Globus pallidus (tissue), 1 donor: Measurements from ENCODE around the gene CAPZA2.
"Not testable (repeated sequence)": the region's sequence is repeated elsewhere in the genome, so short reads cannot be mapped to it uniquely, and the experiment has no call there.

Source experiments
- DNase-seq: peaks from one replicate; pipeline ENCODE4 v3.0.0-alpha.2; 2015; ENCODE audit warnings: low spot score

Gene CAPZA2

DNA sequence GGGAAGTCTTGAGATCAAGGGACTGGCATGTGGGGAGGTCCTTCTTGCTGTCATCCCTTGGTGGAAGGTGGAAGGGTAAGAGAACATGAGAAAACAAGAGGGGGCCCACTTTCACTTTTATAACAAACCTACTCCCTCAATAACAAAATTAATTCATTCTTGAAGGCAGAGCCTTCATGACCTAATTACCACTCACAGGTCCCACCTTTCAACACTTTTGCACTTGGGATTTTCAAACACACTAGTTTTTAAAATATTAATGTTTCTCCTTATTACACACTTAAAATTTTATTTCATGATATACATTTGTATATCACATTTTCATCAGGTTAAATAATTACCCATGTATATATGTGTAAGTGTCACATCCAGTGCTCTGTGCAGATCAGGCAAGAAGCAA lies 93.0 kb downstream of the CAPZA2 start:
- DNase-seq, result no peak

DNA sequence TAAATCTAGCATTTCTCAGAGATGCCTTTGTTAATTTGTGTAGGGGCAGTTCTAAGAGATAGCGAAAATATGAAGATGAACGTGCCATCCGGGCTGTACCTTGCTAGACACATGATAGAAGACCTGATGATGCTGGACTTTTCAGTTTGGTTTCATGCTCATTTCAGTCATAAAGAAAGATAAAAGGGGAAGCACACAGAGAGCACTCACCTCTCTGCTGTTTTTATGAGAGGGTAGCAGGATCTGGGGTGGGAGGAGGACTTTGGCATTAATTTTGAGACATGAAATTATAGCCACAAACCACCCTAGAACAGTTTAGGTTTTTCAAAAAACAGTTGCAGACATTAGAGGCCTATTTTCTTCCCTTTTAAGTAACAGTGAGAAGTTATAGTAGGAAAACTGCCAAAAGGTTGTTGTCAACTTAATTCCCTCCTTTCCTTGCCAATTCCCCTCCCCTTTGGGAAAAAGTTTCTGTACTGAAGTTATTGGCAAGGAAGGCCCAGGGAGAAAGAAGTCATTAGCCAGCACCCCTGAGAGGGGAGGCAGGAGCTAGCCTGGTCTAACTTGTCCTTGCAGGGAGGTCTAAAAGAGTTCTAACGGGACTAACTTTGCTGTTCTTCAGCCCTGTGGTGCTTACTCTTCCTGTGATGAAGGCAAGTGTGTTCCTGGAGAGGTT lies 93.6 kb downstream of the CAPZA2 start:
- no peak for DNase-seq

DNA sequence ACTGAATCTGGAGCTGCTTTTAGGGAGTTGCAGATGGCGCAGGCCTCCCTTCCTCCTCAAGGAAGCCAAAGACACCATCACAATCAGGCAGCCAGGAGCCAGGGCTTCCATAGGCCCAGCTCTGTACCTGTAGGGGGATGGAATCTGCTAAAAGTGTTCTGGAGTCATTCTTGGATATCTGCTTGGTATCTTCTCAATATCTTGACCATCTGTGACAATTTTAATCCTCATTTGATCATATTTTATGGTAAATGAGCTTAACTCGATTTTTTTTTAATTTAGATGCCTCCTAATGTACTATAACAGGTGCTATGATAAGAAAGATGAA lies 94.1 kb downstream of the CAPZA2 start:
- DNase-seq, result no peak

DNA sequence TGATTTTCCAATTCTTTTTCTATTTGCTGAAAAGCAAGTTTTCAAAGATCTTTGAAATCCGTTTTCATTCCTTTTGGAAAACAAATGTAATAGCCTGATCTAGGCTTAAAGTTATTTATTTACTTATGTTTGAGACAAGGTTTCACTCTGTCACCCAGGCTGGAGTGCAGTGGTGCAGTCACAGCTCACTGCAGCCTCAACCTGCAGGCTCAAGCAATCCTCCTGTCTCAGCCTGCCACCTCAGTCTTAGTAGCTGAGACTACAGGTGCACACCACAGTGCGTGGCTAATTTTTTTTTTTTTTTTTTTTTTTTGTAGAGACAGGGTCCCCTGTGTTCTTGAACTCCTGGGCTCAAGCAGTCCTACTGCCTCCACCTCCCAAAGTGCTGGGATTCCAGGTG lies 95.5 kb downstream of the CAPZA2 start:
- DNase-seq, result no peak

DNA sequence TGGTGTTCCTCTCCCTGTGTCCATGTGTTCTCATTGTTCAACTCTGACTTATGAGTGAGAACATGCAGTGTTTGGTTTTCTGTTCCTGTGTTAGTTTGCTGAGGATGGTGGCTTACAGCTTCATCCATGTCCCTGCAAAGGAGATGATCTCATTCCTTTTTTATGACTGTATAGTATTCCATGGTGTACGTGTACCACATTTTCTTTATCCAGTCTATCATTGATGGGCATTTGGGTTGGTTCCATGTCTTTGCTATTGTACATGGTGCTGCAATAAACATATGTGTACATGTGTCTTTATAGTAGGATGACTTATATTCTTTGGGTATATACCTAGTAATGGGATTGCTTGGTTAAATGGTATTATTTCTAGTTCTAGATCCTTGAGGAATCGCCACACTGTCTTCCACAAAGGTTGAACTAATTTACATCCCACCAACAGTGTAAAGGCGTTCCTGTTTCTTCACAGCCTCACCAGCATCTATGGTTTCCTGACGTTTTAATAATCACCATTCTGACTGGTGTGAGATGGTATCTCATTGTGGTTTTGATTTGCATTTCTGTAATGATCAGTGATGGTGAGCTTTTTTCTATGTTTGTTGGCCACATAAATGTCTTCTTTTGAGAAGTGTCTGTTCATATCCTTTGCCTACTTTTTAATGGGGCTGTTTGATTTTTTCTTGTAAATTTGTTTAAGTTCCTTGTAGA lies 99.7 kb downstream of the CAPZA2 start:
- DNase-seq, result not testable (repeated sequence)

DNA sequence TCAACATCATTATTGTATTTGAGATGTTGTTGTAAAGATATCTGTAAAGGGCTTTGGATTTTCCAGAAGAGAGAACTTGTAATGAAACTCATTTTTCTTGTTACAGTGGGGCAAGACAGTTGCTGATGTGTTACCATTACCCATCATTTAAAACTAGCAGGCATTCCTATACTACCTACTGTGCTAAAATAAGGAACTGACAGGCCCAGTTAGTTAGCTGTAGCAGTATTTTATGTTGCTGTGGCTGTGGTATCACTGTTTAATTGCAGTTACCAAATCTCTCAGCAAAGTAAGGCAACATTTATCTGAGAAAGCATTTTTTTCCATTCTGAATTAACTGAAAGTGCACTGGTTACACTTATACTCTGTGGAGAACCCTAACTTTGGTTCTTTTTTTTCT lies 100.8 kb downstream of the CAPZA2 start:
- DNase-seq, result no peak

DNA sequence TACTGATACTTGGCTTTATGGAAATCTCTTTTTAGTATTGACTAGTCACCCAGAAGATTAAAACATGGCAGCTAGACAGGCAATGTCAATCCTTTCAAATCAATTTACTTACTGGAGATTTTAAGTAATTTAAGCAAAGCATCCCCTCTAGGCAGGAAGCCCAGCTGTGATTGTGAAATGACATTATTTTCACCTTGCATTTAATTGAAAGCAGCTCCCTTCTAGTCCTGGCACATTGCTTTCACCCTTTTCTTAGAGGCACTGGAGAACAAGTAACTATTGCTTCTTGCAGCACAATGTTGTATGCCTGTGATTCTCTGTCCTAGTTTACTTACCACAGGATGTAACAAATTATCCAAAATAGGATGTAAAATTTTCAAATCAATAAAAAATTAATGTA lies 104.2 kb downstream of the CAPZA2 start:
- DNase-seq, result no peak

DNA sequence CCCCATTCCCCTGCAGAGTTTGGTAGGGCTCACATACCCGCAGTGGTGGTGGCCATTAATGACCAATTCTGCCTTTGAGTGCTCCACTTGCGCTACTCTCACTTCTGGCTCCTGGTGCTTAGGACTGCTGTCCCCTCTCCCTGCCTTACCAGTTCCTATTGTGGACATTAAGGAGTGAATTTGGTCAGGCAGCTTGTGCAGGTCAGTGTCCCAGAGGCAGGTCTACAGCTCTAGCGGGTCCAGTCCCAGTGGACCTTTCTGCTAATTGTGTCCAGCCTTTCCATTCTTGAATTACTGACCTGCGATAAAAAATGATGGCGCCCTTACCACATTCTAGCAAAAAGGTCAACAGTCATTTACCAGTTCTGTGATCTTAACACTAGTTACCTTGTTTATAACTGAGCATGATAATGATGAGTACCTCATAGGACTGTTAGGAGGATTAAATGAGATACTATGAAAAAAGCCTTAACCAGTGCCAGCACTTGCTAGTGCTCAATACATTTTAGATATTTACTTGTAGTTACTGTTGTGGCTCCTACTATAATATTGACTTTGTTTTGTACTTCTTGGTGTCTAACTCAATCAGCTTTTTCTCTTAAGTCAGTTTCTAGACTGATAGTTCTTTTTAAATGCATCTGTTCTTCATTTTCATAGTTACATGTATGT lies 105.0 kb downstream of the CAPZA2 start:
- DNase-seq, result no peak

DNA sequence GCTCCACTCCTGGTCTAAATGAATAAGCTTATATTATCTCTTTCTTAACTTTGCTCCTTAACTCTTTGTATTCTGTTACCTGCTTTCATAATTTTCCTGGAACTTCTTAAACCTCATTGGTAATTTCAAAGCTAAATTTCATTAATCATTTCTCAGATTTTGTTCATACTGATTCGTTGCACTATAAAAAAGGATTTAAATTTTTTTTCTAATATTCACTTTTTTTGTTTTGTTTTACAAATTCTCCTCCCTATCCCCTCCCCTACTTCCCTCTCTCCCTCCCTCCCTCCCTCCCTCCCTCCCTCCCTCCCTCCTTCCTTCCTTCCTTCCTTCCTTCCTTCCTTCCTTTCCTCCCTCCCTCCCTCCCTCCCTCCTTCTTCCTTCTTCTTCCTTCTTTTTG lies 105.6 kb downstream of the CAPZA2 start:
- no peak for DNase-seq

DNA sequence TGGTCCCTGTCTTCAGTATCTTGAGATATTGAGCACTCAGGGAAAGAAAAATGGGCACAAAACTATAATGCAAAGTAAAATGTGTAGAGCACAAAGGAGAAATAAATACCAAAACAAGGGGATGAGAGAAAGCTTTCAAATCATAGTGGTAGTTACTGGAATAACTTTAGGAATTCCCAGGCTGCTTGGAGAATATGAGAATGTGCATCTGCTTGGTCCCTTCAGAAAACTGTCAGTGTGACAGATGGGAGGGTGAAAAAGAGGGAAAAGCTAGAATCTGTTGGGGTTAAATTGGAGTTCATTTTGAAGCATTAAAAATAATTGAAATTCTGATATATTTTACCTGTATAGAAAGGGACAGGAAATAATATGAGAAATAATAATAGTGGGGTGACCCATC lies 106.2 kb downstream of the CAPZA2 start:
- DNase-seq, result no peak

DNA sequence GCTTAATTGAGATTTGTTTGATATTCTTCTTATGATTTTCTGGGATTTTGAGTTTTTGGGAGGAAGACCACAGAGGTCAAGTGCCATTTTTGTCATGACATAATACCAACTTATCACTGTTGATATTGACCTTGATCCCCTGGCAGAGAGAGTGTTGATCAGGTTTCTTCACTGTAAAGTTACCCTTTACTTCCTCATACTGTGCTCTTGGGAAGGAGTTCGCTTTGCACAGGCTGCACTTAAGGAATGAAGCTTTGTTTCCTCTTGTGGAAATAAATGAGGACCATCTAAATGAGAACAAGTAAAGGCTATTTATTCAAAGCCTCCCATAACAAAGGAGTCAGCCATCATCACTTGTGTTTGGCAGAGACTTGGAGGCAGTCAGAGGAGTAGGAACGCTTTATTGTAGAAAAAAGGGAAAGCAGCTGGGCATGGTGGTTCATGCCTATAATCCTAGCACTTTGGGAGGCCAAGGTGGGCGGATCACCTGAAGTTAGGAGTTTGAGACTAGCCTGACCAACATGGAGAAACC lies 107.0 kb downstream of the CAPZA2 start:
- no peak for DNase-seq

DNA sequence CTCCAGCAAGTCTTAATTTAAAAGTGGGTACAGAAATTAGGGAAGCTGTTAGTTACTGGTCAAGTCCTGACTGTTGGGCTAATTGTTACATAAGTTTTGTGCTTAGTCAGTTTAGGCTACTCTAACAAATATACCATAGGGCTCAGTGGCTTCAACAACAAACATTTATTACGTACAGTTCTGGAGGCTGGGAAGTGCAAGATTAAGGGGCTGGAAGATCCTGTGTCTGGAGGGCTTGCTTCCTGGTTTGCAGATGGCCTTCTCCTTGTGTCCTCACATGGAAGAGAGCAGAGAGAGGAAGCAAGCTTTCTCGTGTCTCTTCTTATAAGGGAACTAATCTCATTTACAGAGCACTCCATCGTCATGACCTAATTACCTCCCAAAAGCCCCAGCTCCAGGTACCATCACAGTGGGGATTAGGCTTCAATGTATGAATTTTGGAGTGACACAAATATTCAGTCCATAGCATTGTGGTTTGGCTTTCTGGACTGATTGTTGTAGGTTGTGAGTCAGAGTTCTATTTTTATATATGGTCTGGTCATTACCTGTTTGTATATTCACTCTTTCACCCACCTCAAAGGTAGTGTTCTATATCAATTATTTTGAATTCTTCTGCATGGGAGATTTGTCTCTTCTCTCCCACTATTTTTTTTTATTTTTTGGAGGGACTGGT lies 108.0 kb downstream of the CAPZA2 start:
- no peak for DNase-seq

DNA sequence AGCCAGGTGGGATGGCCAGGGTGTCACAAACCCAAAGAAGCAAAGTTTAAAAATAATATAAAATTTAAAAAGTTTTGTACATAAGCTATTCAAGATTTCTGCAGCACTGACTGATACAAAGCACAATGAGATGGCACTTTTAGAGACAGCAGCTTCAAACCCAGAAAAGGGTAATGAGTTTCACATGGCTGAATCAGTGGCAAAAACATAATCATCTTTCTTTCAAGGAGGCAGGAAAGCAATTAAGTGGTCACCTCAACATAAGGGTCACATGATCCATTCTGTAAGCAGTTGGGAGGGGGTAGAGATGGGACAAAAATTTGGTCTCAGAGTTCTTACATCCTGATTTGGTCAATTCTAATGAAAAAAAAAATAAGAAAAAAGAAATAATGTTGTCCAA lies 108.8 kb downstream of the CAPZA2 start:
- DNase-seq, result not testable (repeated sequence)
